Measurements from ENCODE around the gene CCDC137. TPM values are rescaled to one million over a fixed set of nuclear protein-coding genes. Genes with fewer than 3 reads are reported as not detected.

The CCDC137 gene
- 58.3 to 69.6 TPM (median 60.1 TPM) in 5 replicates for total RNA-seq (2022; extraction: Qiagen RNA extraction)

GRCh38 chr17:81666342-81667191 lies at the start of gene CCDC137, which contains the start of gene OXLD1:
TSS of gene CCDC137 (plus strand) at chr17:81666737. CDS start at chr17:81666767, 30 bp downstream.
TSS of gene OXLD1 (minus strand) at chr17:81666605. CDS start at chr17:81666577, 28 bp downstream.

DNA sequence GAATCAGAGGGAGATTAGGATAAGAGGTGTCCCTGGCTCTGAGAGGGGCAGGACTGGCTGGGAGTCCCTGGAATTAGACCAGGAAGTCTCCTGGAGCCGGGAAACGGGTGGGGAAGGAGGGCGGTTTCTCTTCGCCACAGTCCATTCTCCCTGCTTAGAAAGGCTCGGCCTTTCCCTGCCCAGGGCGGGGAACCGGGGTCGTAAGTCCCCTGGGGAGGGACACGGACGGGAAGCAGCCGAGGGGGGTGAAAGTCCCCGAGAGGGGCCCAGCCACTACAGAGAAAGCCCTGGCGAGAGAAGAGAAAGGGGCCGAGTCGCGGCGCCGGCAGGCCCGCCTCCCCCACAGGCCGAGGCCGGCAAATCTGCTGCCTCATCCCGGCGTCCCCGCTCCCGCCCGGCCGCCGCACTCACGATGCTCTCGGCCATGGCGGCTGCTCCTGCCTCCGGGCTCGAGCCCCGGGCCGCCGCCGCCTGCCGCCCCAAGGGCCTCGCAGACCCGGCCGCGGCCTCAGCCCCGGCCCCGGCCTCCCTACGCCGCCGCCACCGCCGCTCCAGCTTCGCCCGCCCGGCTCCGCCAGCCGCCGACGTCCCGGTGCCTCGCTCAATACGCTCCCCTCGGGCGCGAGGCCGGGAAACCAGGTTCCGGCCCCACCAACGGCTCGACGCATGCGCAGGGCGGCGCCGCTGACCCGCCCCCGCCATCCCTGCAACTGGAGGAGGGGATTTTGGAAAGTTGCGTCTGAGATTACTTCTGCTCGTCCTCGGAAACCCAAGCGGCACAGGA lies 29.8 kb upstream of the CCDC137 start, which contains the start of the genes NPLOC4 and TSPAN10:
Gene NPLOC4, minus strand, starts transcription at position 608 of the 784 bp plus-strand sequence. Its CDS starts 182 bp downstream, at position 426.
Gene TSPAN10, plus strand, starts transcription at position 692 of the 784 bp plus-strand sequence. CDS start 5,217 bp downstream, outside the sequence.

GRCh38 chr17:81656118-81656743 lies 10.3 kb upstream of the CCDC137 start, which contains the start of gene PDE6G:
TSS of gene PDE6G (minus strand) at chr17:81656542. CDS start at chr17:81653305, 3,237 bp downstream.

GRCh38 chr17:81683584-81684441 lies 17.3 kb downstream of the CCDC137 start, which contains the start of the genes ARL16 and HGS:
TSS of gene ARL16 (minus strand) at chr17:81683797. CDS start at chr17:81683753, 44 bp downstream.
TSS of gene HGS (plus strand) at chr17:81684011. CDS start at chr17:81684067, 56 bp downstream.

DNA sequence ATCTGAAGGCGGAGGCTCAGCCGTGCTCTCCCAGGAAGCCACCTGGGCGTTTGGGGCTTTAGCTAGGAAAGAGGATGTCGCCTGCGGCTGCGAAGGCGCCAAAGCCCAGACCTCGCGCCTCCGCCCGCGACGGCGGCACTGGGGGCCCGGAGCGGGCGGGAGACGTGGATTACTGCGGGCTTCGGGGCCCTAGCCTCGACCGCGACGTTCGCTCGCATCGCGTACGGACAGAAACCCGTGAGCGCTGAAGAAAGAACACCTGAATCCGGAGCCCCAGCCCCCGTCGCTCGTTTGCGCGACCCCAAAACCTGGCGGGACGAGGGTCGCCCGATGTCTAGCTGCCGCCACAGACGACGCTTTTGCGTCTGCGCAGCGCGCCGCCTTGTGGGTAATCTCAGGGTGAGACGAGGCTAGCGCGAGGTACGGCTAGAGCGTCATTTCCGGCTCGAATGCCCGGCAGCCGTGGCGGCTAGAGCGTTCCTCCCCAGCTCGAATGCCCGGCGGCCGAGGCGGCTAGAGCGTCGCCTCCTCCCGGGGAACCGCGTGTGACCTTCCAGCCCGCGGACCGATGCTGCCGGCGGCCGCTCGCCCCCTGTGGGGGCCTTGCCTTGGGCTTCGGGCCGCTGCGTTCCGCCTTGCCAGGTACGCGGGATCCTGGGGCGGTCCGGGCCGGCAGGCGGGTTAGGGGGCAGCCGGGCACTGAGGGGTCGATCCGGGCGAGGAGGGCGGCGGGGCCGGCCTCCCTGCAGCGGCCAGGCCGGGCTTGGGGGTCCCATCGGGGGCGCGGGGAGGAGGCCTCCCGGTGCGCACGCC lies 36.6 kb downstream of the CCDC137 start, which contains the start of gene MRPL12:
Gene MRPL12, plus strand, starts transcription at position 434 of the 813 bp plus-strand sequence. Its CDS starts 135 bp downstream, at position 569.

DNA sequence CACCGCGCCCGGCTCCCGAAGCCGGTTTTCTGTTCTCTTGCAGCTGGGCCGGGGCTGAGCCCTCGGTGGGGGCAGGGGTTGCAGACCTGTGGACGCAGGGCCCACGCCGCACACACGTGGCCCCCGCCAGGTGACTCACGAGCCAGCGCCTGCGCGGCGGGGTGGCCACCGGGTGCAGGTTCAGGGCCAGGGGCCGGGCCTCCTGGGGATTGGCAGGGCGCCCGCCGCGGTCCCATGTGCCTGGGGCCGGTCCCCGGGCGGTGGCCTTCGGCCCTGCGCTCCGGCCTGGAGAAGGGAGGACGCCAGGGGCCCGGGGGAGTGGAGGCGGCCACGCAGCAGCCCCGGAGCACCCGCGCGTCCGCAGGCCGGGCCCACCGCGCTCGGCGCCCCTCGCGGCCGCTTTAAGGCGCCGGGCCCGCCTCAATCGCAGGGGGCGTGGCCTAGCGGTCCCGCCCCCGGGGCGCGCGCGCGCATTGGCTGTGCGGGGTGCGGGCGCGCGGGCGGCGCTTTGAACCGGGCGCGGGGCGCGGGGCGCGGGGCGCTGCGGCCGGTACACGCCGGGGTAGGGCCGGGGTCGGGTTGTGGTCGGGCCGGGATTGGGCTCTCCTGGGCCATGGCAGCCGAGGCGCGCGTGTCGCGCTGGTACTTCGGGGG lies 45.4 kb downstream of the CCDC137 start, which contains the start of gene SLC25A10:
Gene SLC25A10, plus strand, starts transcription at position 471 of the 654 bp plus-strand sequence. Its CDS starts 143 bp downstream, at position 614.

Other genes with a start within 250 kb of the CCDC137 start
- gene ACTG1, start 153.9 kb upstream of the CCDC137 start, total RNA-seq (2022; extraction: Qiagen RNA extraction), result 4,866 to 7,505 TPM (median 5,499 TPM) in 5 replicates
- 0.86 to 1.6 TPM (median 1.3 TPM) in 5 replicates for gene FSCN2, start 138.4 kb upstream of the CCDC137 start, total RNA-seq (2022; extraction: Qiagen RNA extraction)
- gene FAAP100, start 114.4 kb upstream of the CCDC137 start, total RNA-seq (2022; extraction: Qiagen RNA extraction), result 18.3 to 26.8 TPM (median 23.8 TPM) in 5 replicates
- gene NPLOC4, start 29.6 kb upstream of the CCDC137 start, total RNA-seq (2022; extraction: Qiagen RNA extraction), result 89.6 to 96.7 TPM (median 94.0 TPM) in 5 replicates
- gene TSPAN10, start 29.5 kb upstream of the CCDC137 start, total RNA-seq (2022; extraction: Qiagen RNA extraction), result 3.5 to 5.8 TPM (median 5.0 TPM) in 5 replicates
- gene PDE6G, start 10.2 kb upstream of the CCDC137 start, total RNA-seq (2022; extraction: Qiagen RNA extraction), result 1.5 to 2.8 TPM (median 2.4 TPM) in 5 replicates
- 31.9 to 66.1 TPM (median 60.6 TPM) in 5 replicates for gene OXLD1, start 132 bp upstream of the CCDC137 start, total RNA-seq (2022; extraction: Qiagen RNA extraction)
- 44.8 to 49.2 TPM (median 48.3 TPM) in 5 replicates for gene ARL16, start 17.1 kb downstream of the CCDC137 start, total RNA-seq (2022; extraction: Qiagen RNA extraction)
- gene HGS, start 17.3 kb downstream of the CCDC137 start, total RNA-seq (2022; extraction: Qiagen RNA extraction), result 127 to 207 TPM (median 193 TPM) in 5 replicates
- gene MRPL12, start 36.6 kb downstream of the CCDC137 start, total RNA-seq (2022; extraction: Qiagen RNA extraction), result 223 to 334 TPM (median 303 TPM) in 5 replicates
- gene SLC25A10, start 45.5 kb downstream of the CCDC137 start, total RNA-seq (2022; extraction: Qiagen RNA extraction), result 26.6 to 46.9 TPM (median 43.3 TPM) in 5 replicates
- gene GCGR, start 137.4 kb downstream of the CCDC137 start, total RNA-seq (2022; extraction: Qiagen RNA extraction), result 0.14 to 0.55 TPM (median 0.34 TPM) in 5 replicates
- gene MCRIP1, start 166.6 kb downstream of the CCDC137 start, total RNA-seq (2022; extraction: Qiagen RNA extraction), result 79.5 to 107 TPM (median 101 TPM) in 5 replicates
- 0.08 to 0.35 TPM (median 0.18 TPM) in 5 replicates for gene PPP1R27, start 168.3 kb downstream of the CCDC137 start, total RNA-seq (2022; extraction: Qiagen RNA extraction)
- 673 to 727 TPM (median 692 TPM) in 5 replicates for gene P4HB, start 193.8 kb downstream of the CCDC137 start, total RNA-seq (2022; extraction: Qiagen RNA extraction)
- gene ARHGDIA, start 204.6 kb downstream of the CCDC137 start, total RNA-seq (2022; extraction: Qiagen RNA extraction), result 592 to 701 TPM (median 654 TPM) in 5 replicates
- gene ALYREF, start 224.8 kb downstream of the CCDC137 start, total RNA-seq (2022; extraction: Qiagen RNA extraction), result 167 to 248 TPM (median 232 TPM) in 5 replicates
- gene ANAPC11, start 225.0 kb downstream of the CCDC137 start, total RNA-seq (2022; extraction: Qiagen RNA extraction), result 185 to 310 TPM (median 289 TPM) in 5 replicates
- gene NPB, start 235.5 kb downstream of the CCDC137 start, total RNA-seq (2022; extraction: Qiagen RNA extraction), result 0.33 to 0.67 TPM (median 0.49 TPM) in 5 replicates
- 14.1 to 18.1 TPM (median 16.6 TPM) in 5 replicates for gene PCYT2, start 244.7 kb downstream of the CCDC137 start, total RNA-seq (2022; extraction: Qiagen RNA extraction)